Smooth muscle cell (in vitro differentiated cells): ENCODE measurements around the gene CDC26. TPM values are rescaled to one million over a fixed set of nuclear protein-coding genes. Genes with fewer than 3 reads are reported as not detected.

Experiments
- DNase-seq: peaks from one replicate; lab custom pipeline; 2025; ENCODE audit not compliant: unreplicated experiment; lab: John Stamatoyannopoulos, UW
- H2AFZ ChIP-seq: fragments of 200-600 bp; sonication (generic); 2 replicates; pipeline ENCODE4 v1.6.0; 2016; ENCODE audit warnings: antibody characterized with exemption, low read depth, mild to moderate bottlenecking
- H3F3A ChIP-seq: fragments of 200-600 bp; sonication (generic); 2 replicates; pipeline ENCODE4 v1.6.0; 2017; ENCODE audit warnings: antibody characterized with exemption, low read depth
- H3K27ac ChIP-seq: fragments of 200-600 bp; sonication (generic); 2 replicates; pipeline ENCODE4 v1.5.1; 2016; ENCODE audit warnings: low read depth, mild to moderate bottlenecking
- H3K27me3 ChIP-seq: fragments of 200-600 bp; sonication (generic); 2 replicates; pipeline ENCODE4 v1.6.1; 2016; ENCODE audit warnings: low read depth, mild to moderate bottlenecking
- H3K36me3 ChIP-seq: fragments of 200-600 bp; sonication (generic); 2 replicates; pipeline ENCODE4 v1.5.1; 2016; ENCODE audit warnings: low read depth
- H3K4me1 ChIP-seq: fragments of 200-600 bp; sonication (generic); 2 replicates; pipeline ENCODE4 v1.5.1; 2016; ENCODE audit warnings: low read depth
- H3K4me2 ChIP-seq: fragments of 200-600 bp; sonication (generic); 2 replicates; pipeline ENCODE4 v1.6.0; 2016; ENCODE audit warnings: mild to moderate bottlenecking
- H3K4me3 ChIP-seq: fragments of 200-600 bp; sonication (generic); 2 replicates; pipeline ENCODE4 v1.5.1; 2016; ENCODE audit warnings: mild to moderate bottlenecking
- H3K79me2 ChIP-seq: fragments of 200-600 bp; sonication (generic); 2 replicates; pipeline ENCODE4 v1.6.0; 2016; ENCODE audit warnings: low read depth, mild to moderate bottlenecking
- H3K9ac ChIP-seq: fragments of 200-600 bp; sonication (generic); 2 replicates; pipeline ENCODE4 v1.6.0; 2016; ENCODE audit warnings: low read depth
- H3K9me3 ChIP-seq: fragments of 200-600 bp; sonication (generic); replicated peaks from 2 replicates; pipeline ENCODE4 v1.5.1; 2016; ENCODE audit warnings: low read depth
- H4K20me1 ChIP-seq: fragments of 200-600 bp; sonication (generic); 2 replicates; pipeline ENCODE4 v1.6.0; 2016; ENCODE audit warnings: low read depth
- CTCF ChIP-seq: fragments of 200-600 bp; sonication (generic); IDR thresholded peaks from 2 replicates; pipeline ENCODE4 v1.5.1; 2017; ENCODE audit warnings: borderline replicate concordance, mild to moderate bottlenecking, antibody characterized with exemption; ENCODE audit not compliant: insufficient read depth, poor library complexity, severe bottlenecking
- WGBS: methylation state at CpG from one replicate; pipeline ENCODE4 v1.1.7; 2016; ENCODE audit warnings: low lambda C conversion rate; 5-methylcytosine and 5-hydroxymethylcytosine counted together
- polyA plus RNA-seq: library from polyadenylated mRNA; unstranded; fragments of >200 nt; fragmentation: Nextera tagmentation; extraction: Ambion mirVana; gene quantifications from 2 replicates; pipeline ENCODE4 v1.2.1, GENCODE V29; 2016
- total RNA-seq: library from RNA; depleted of rRNA; stranded (reverse); fragments of >200 nt; gene quantifications from 2 replicates; pipeline ENCODE4 v1.2.3, GENCODE V29; 2014

CDC26 gene
- total and polyA plus RNA-seq, 2 experiments from 2014 or later, result 49.3 to 59.8 TPM

GRCh38 chr9:113319054-113319453, 43.7 kb upstream of the CDC26 start:
- Histone ChIP-seq H3K4me3 (no peak overlapping the region), H3F3A (no peaks in the 10 kb centered on the region), H3K79me2 (no peaks in the 10 kb centered on the region), H3K27me3 (no peaks in the 10 kb centered on the region), H3K9me3 (no peaks in the 10 kb centered on the region), H3K27ac (no peak overlapping the region), H3K9ac (no peak overlapping the region), H2AFZ (no peak overlapping the region), H4K20me1 (no peaks in the 10 kb centered on the region), H3K4me2 (no peak overlapping the region), H3K36me3 (no peaks in the 10 kb centered on the region), H3K4me1 (no peaks in the 10 kb centered on the region)
- no peak for TF ChIP-seq CTCF
- no peak for DNase-seq
- 86% methylated on average over 2 of the region's 2 CpGs for WGBS

GRCh38 chr9:113317777-113318176, 42.4 kb upstream of the CDC26 start:
- DNase-seq, result no peak
- Histone ChIP-seq H3K9me3 (no peaks in the 10 kb centered on the region), H2AFZ (no peak overlapping the region), H3K27me3 (no peaks in the 10 kb centered on the region), H3K4me1 (no peaks in the 10 kb centered on the region), H3K9ac (no peak overlapping the region), H3K36me3 (no peaks in the 10 kb centered on the region), H3F3A (no peaks in the 10 kb centered on the region), H3K4me3 (no peak overlapping the region), H3K79me2 (no peaks in the 10 kb centered on the region), H3K27ac (no peak overlapping the region), H3K4me2 (no peak overlapping the region), H4K20me1 (no peaks in the 10 kb centered on the region)
- 62% methylated on average over 2 of the region's 2 CpGs for WGBS
- no peak for TF ChIP-seq CTCF

DNA sequence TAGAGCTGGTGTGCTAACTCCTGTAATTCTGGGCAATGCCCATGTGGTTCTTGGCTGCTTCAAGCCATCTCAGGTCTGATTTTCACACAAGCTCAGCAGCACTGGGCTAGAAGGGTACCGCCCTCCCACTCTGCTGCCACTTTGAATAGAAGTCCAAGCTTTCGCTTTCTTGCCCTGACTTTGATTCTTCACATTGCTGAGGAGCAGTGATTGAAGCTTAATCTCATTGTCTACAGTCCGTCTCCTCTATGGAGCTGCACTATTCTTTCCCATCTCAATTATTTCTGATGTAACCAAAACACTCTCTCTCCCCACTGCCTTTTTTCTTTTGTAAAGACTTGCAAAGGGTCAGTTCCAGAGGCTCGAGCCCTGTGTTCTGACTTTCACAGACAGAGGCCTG, 40.7 kb upstream of the CDC26 start:
- 93% methylated on average over 4 of the region's 4 CpGs for WGBS
- H4K20me1 ChIP-seq, result no peaks in the 10 kb centered on the region
- no peak overlapping the region for H3K9ac ChIP-seq
- no peaks in the 10 kb centered on the region for H3K4me1 ChIP-seq
- H3K4me3 ChIP-seq, result no peak overlapping the region
- H2AFZ ChIP-seq, result no peak overlapping the region
- H3K36me3 ChIP-seq, result no peaks in the 10 kb centered on the region
- no peaks in the 10 kb centered on the region for H3K9me3 ChIP-seq
- H3F3A ChIP-seq, result no peaks in the 10 kb centered on the region
- no peak for DNase-seq
- no peak overlapping the region for H3K27ac ChIP-seq
- TF ChIP-seq CTCF, result no peak
- no peaks in the 10 kb centered on the region for H3K79me2 ChIP-seq
- no peak overlapping the region for H3K4me2 ChIP-seq
- H3K27me3 ChIP-seq, result no peaks in the 10 kb centered on the region

GRCh38 chr9:113315231-113315630, 39.9 kb upstream of the CDC26 start:
- no peaks in the 10 kb centered on the region for H3K4me1 ChIP-seq
- H3K4me2 ChIP-seq, result no peak overlapping the region
- H3K27ac ChIP-seq, result no peak overlapping the region
- no peak for TF ChIP-seq CTCF
- no peaks in the 10 kb centered on the region for H3F3A ChIP-seq
- H3K36me3 ChIP-seq, result no peaks in the 10 kb centered on the region
- DNase-seq, result no peak
- no peaks in the 10 kb centered on the region for H4K20me1 ChIP-seq
- no peak overlapping the region for H2AFZ ChIP-seq
- H3K4me3 ChIP-seq, result no peak overlapping the region
- H3K9ac ChIP-seq, result no peak overlapping the region
- H3K9me3 ChIP-seq, result no peaks in the 10 kb centered on the region
- H3K79me2 ChIP-seq, result no peaks in the 10 kb centered on the region
- no peaks in the 10 kb centered on the region for H3K27me3 ChIP-seq
